ENCODE results near the gene IL17RC. TPM values are rescaled to one million over a fixed set of nuclear protein-coding genes. Genes with fewer than 3 reads are reported as not detected.

Gene IL17RC
- total RNA-seq, 1 experiment from 2014 or later, result 6.8 TPM

GRCh38 chr3:9903904-9904303 lies 13.0 kb upstream of the IL17RC start:
- no peak overlapping the region for H3K23ac ChIP-seq (ENCODE audit: insufficient read length, low read depth, low read length)
- Mint-ChIP-seq H3K4me3 (no peak overlapping the region), H3K36me3 (ENCODE audit: insufficient read depth in 1 of 3, low read depth in 3 of 3) (no peaks in the 10 kb centered on the region), H3K27me3 (ENCODE audit: low read depth) (no peaks in the 10 kb centered on the region), H3K27ac (no peak overlapping the region), H3K4me1 (peaks cover 15 to 22% of the 10 kb centered on the region in 2 experiments), H3K9me3 (no peaks in the 10 kb centered on the region)
- no peak overlapping the region for H3T11ph ChIP-seq (ENCODE audit: low read length)
- H4K8ac ChIP-seq (replicated peaks; ENCODE audit: insufficient read length, low read depth, low read length), result no peak overlapping the region
- H4K91ac ChIP-seq (ENCODE audit: insufficient read length, low read depth, low read length), result no peak overlapping the region
- no peak overlapping the region for H3K18ac ChIP-seq (ENCODE audit: insufficient read length, low read depth, low read length)
- H4K5ac ChIP-seq (ENCODE audit: insufficient read length, low read depth, low read length), result no peak overlapping the region
- H2BK120ac ChIP-seq (ENCODE audit: low read depth, low read length, poor library complexity, severe bottlenecking), result no peak overlapping the region
- no peak overlapping the region for H2BK20ac ChIP-seq (ENCODE audit: low read depth, low read length, poor library complexity, severe bottlenecking)
- no peaks in the 10 kb centered on the region for H3K27me3 ChIP-seq (ENCODE audit: insufficient read depth, low read length)
- no peak overlapping the region for H3K56ac ChIP-seq (ENCODE audit: insufficient read length, low read depth, low read length)
- no peak overlapping the region for H3K14ac ChIP-seq (ENCODE audit: insufficient read depth, low read length)
- no peak overlapping the region for H3K4ac ChIP-seq (ENCODE audit: low read depth, low read length)
- H3K79me1 ChIP-seq (ENCODE audit: insufficient read depth, low read depth, low read length, poor library complexity, severe bottlenecking), result no peaks in the 10 kb centered on the region
- H2BK15ac ChIP-seq (ENCODE audit: low read depth, low read length), result no peak overlapping the region
- no peak overlapping the region for H3K4me2 ChIP-seq (ENCODE audit: insufficient read depth, insufficient read length, low read length)
- no peaks in the 10 kb centered on the region for H3K79me2 ChIP-seq (ENCODE audit: insufficient read depth, low read length)
- no peak for TF ChIP-seq CTCF (conservative IDR thresholded peaks at IDR 0.05)
- no peak overlapping the region for H2BK12ac ChIP-seq (ENCODE audit: insufficient read length, low read depth, low read length)
- no peak overlapping the region for H2AFZ ChIP-seq (ENCODE audit: low read length)
- no peak overlapping the region for H2BK5ac ChIP-seq (ENCODE audit: insufficient read length, low read length)
- no peak overlapping the region for H2AK5ac ChIP-seq (ENCODE audit: insufficient read length, low read length)
- H3K23me2 ChIP-seq (ENCODE audit: insufficient read length, low read depth, low read length, poor library complexity, severe bottlenecking), result no peaks in the 10 kb centered on the region
- no peaks in the 10 kb centered on the region for H3K9me3 ChIP-seq (ENCODE audit: control insufficient read depth, low read depth, low read length)
- no peaks in the 10 kb centered on the region; the same call in 1 of the 2 replicates for H3K4me1 ChIP-seq (ENCODE audit: insufficient read depth, low read length)
- H3K27ac ChIP-seq (ENCODE audit: insufficient read length, low read depth, low read length), result no peak overlapping the region
- no peak for DNase-seq
- no CpG with 5 or more reads among the region's 4 CpGs for WGBS (ENCODE audit: extremely low coverage, insufficient read length, low lambda C conversion rate)
- H4K20me1 ChIP-seq (ENCODE audit: control insufficient read depth, insufficient read depth, insufficient read length), result no peaks in the 10 kb centered on the region
- no peak overlapping the region for H3K9ac ChIP-seq (ENCODE audit: extremely low read depth, insufficient read length, low read length)

Data from H9 (cell line).